GM12892 (cell line): Measurements from ENCODE around the gene HTATSF1.

Source experiments
- DNase-seq: peaks from one replicate; pipeline ENCODE4 v3.0.0; 2011; ENCODE audit not compliant: insufficient read length
- FAIRE-seq: peaks from 2 replicates; lab custom pipeline; 2011; peaks lifted over from hg19 to GRCh38; lab: Jason Lieb, UNC
- POLR2A ChIP-seq: IDR thresholded peaks from 2 replicates; pipeline ENCODE4 v1.6.1; 2011; ENCODE audit warnings: low read depth, low read length, control low read depth
- POLR2AphosphoS5 ChIP-seq: IDR thresholded peaks from 2 replicates; pipeline ENCODE4 v1.6.1; 2011; ENCODE audit warnings: low read depth, low read length, control low read depth
- TAF1 ChIP-seq: IDR thresholded peaks from 2 replicates; pipeline ENCODE4 v1.6.1; 2011; ENCODE audit warnings: low read depth, mild to moderate bottlenecking, control low read depth, low read length, borderline replicate concordance

HTATSF1 gene

GRCh38 chrX:136519069-136519468 is 21.7 kb downstream of the HTATSF1 start:
- no peak for FAIRE-seq
- TF ChIP-seq POLR2A, result no peak
- no peak for TF ChIP-seq POLR2AphosphoS5
- TF ChIP-seq TAF1, result no peak
- DNase-seq, result no peak

- no peak for FAIRE-seq
- DNase-seq, result no peak
- TF ChIP-seq POLR2A (no peak), POLR2AphosphoS5 (no peak), TAF1 (no peak)
Measured at GRCh38 chrX:136523770-136524169, 26.4 kb downstream of the HTATSF1 start.

- no peak for TF ChIP-seq TAF1
- TF ChIP-seq POLR2A, result no peak
- no peak for TF ChIP-seq POLR2AphosphoS5
- no peak for DNase-seq
- FAIRE-seq, result no peak
Measured at GRCh38 chrX:136525738-136526606, 28.6 kb downstream of the HTATSF1 start.

GRCh38 chrX:136528645-136529315 is 31.4 kb downstream of the HTATSF1 start:
- FAIRE-seq (no peak), DNase-seq (no peak)
- TF ChIP-seq POLR2A (no peak), TAF1 (no peak), POLR2AphosphoS5 (no peak)

- DNase-seq (no peak), FAIRE-seq (no peak)
- no peak for TF ChIP-seq POLR2AphosphoS5
- no peak for TF ChIP-seq POLR2A
- no peak for TF ChIP-seq TAF1
Measured at GRCh38 chrX:136529795-136530194, 32.4 kb downstream of the HTATSF1 start.

- DNase-seq (no peak), FAIRE-seq (no peak)
- no peak for TF ChIP-seq TAF1
- TF ChIP-seq POLR2A, result no peak
- no peak for TF ChIP-seq POLR2AphosphoS5
Measured at GRCh38 chrX:136531951-136532350, 34.6 kb downstream of the HTATSF1 start, which contains the start of gene VGLL1. VGLL1 (plus strand) TSS chrX:136532215; CDS start chrX:136536021, 3,806 bp downstream.

GRCh38 chrX:136534131-136534530 is 36.7 kb downstream of the HTATSF1 start:
- TF ChIP-seq POLR2A (no peak), POLR2AphosphoS5 (no peak), TAF1 (no peak)
- no peak for DNase-seq
- FAIRE-seq, result no peak

GRCh38 chrX:136538811-136539210 is 41.4 kb downstream of the HTATSF1 start:
- FAIRE-seq (no peak), DNase-seq (no peak)
- TF ChIP-seq TAF1, result no peak
- TF ChIP-seq POLR2A, result no peak
- no peak for TF ChIP-seq POLR2AphosphoS5

- DNase-seq (no peak), FAIRE-seq (no peak)
- TF ChIP-seq POLR2AphosphoS5, result no peak
- no peak for TF ChIP-seq TAF1
- no peak for TF ChIP-seq POLR2A
Measured at GRCh38 chrX:136540226-136540625, 42.8 kb downstream of the HTATSF1 start.

GRCh38 chrX:136541294-136541693 is 43.9 kb downstream of the HTATSF1 start:
- FAIRE-seq (no peak), DNase-seq (no peak)

GRCh38 chrX:136542281-136542680 is 44.9 kb downstream of the HTATSF1 start:
- no peak for FAIRE-seq
- no peak for DNase-seq
- TF ChIP-seq POLR2A (no peak), POLR2AphosphoS5 (no peak), TAF1 (no peak)

More at GRCh38 chrX:136541294-136541693, 43.9 kb downstream of the HTATSF1 start:
- TF ChIP-seq POLR2AphosphoS5 (no peak), TAF1 (no peak), POLR2A (no peak)

- FAIRE-seq (no peak), DNase-seq (no peak)
- TF ChIP-seq POLR2A (no peak), POLR2AphosphoS5 (no peak), TAF1 (no peak)
Measured at GRCh38 chrX:136546371-136546781, 49.0 kb downstream of the HTATSF1 start.
